ENCODE results near the gene JMJD8. TPM values are rescaled to one million over a fixed set of nuclear protein-coding genes. Genes with fewer than 3 reads are reported as not detected.

JMJD8 gene
- total and polyA plus RNA-seq, 9 of the 15 experiments (the other 6 are each of a cell fraction or from before 2014, with no cell fraction given), result 1.2 to 50.6 (median 29.3) TPM

DNA sequence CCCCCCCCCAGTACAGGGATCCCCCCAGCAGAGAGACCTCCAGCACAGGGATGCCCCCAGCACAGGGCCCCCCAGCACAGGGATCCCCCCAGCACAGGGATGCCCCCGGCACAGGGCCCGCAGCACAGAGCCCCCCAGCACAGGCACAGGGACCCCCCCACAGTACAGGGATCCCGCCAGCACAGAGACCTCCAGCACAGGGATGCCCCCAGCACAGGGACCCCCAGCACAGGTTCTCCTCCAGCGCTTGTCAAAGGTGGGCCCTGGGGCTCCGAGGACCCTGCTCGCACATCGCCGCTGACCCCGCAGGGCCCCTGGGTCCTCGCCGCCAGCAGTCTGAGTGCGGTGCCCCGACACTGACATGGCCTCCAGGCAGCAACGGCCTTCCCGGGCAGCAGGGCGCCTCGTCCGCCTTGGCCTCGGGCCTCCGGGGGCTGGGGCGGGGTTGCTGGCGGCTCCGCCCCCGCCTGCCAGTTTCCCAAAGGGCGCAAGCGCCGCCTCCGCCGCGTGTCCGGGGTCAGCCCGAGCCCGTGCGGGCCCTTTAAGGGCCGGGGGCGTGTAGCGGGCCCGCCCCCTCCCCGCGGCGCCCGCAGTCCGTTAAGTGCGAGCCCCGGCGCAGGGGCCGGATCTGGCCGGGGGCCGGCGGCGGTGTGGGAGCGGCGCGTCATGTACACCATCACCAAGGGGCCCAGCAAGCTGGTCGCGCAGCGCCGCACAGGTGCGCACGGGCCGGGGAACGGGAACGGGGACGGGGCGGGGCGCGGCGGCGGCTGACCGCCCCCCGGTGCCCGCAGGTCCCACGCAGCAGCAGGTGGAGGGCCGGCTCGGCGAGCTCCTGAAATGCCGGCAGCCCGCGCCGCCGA, 42.6 kb downstream of the JMJD8 start, which contains the start of gene MCRIP2:
MCRIP2 (plus strand) TSS at position 503 of the 863 bp plus-strand sequence; CDS start at position 667, 164 bp downstream.
- H3K9me3 ChIP-seq (replicated peaks; ENCODE audit: control insufficient read depth, insufficient read depth, low read depth, low read length), result no peaks in the 10 kb centered on the region
- H3K79me2 ChIP-seq (ENCODE audit: control insufficient read depth, insufficient read depth, low read length), result peaks cover 59% of the 10 kb centered on the region
- BruUV-seq (replicated peaks), result no TSS peak
- H3K36me3 ChIP-seq (ENCODE audit: control insufficient read depth, insufficient read depth, low read length), result peaks cover 32% of the 10 kb centered on the region; the same call in 1 of the 3 replicates
- intact Hi-C loops (cut with micrococcal nuclease), result loop anchor here (1.0 kb wide), 1 partner anchor 51 kb away; the partner anchor contains the start of gene RAB40C
- POLR2A ChIA-PET, result interaction anchor here (0.8 to 2.3 kb wide), 4 partner anchors 10 to 82 kb away, joined by 3 to 13 read pairs (median 6); no protein-coding TSS in a partner anchor
- H2AFZ ChIP-seq (ENCODE audit: low read depth, low read length), result peak within 1 kb of the TSS; percentile 81
- CTCF ChIA-PET (ENCODE audit: low intra/inter-chr PET ratio), result no interaction called here
- H3K9me1 ChIP-seq (ENCODE audit: control insufficient read depth, insufficient read depth, low read length), result no peaks in the 10 kb centered on the region
- DNase-seq (ENCODE audit: extremely low read depth in 1 of 4, low spot score in 3 of 4), result peak; percentile 88 to 94 (median 92)
- H3K27ac ChIP-seq (ENCODE audit: extremely low read depth, low read depth, low read length), result peak within 1 kb of the TSS; percentile 94
- H4K20me1 ChIP-seq (replicated peaks; ENCODE audit: control insufficient read depth, insufficient read depth, low read length), result no peaks in the 10 kb centered on the region
- H3K4me3 ChIP-seq, result peak within 1 kb of the TSS; percentile 89
- H3K9ac ChIP-seq (ENCODE audit: insufficient read depth in 1 of 2, low read depth in 2 of 2, low read length in 2 of 2), result peak within 1 kb of the TSS; percentile 91 to 99
- peak; percentile 77 for FAIRE-seq
- ATAC-seq, result peak; percentile 86
- peak within 1 kb of the TSS; percentile 92 for H3K4me2 ChIP-seq (ENCODE audit: insufficient read depth, low read length)
- H3K4me1 ChIP-seq (replicated peaks in 1 of 2; ENCODE audit: control insufficient read depth in 2 of 2, insufficient read depth in 2 of 2, low read length in 2 of 2), result peaks cover 15 to 81% of the 10 kb centered on the region in 2 experiments; a peak in 4 of 5 replicates
- no peaks in the 10 kb centered on the region for H3K27me3 ChIP-seq (ENCODE audit: control insufficient read depth in 2 of 2, insufficient read depth in 2 of 2, low read length in 2 of 2)
- 1% methylated on average over 41 of the region's 81 CpGs for WGBS (ENCODE audit: insufficient coverage, low coverage, missing lambda C conversion rate)
- in situ Hi-C loops (cut with MboI), result no loop called here
- TF ChIP-seq ZMIZ1 (IDR thresholded peaks at IDR 0.05; ENCODE audit: low read depth in 2 of 2, low read length in 2 of 2) (0 out of 4 replicates have a peak, but pooled peaks of 1 of the 2 experiments have one; percentile 28), TARDBP (IDR thresholded peaks at IDR 0.05) (no peak; the same call in 1 of the 2 replicates), ZFX (CRISPR knock-in tag; IDR thresholded peaks at IDR 0.05) (peak; percentile 74), HDAC1 (IDR thresholded peaks at IDR 0.05) (peak in 1 of 2 experiments; percentile 37; a peak in 1 of 4 replicates), GTF2F1 (IDR thresholded peaks at IDR 0.05; ENCODE audit: low read depth, low read length) (no peak), CREM (IDR thresholded peaks at IDR 0.05; ENCODE audit: low read depth) (peak; percentile 38; the same call in 1 of the 2 replicates), FIP1L1 (IDR thresholded peaks at IDR 0.05; ENCODE audit: low read depth, low read length, poor library complexity, severe bottlenecking) (no peak)
- TF ChIP-seq, protein P1, sequence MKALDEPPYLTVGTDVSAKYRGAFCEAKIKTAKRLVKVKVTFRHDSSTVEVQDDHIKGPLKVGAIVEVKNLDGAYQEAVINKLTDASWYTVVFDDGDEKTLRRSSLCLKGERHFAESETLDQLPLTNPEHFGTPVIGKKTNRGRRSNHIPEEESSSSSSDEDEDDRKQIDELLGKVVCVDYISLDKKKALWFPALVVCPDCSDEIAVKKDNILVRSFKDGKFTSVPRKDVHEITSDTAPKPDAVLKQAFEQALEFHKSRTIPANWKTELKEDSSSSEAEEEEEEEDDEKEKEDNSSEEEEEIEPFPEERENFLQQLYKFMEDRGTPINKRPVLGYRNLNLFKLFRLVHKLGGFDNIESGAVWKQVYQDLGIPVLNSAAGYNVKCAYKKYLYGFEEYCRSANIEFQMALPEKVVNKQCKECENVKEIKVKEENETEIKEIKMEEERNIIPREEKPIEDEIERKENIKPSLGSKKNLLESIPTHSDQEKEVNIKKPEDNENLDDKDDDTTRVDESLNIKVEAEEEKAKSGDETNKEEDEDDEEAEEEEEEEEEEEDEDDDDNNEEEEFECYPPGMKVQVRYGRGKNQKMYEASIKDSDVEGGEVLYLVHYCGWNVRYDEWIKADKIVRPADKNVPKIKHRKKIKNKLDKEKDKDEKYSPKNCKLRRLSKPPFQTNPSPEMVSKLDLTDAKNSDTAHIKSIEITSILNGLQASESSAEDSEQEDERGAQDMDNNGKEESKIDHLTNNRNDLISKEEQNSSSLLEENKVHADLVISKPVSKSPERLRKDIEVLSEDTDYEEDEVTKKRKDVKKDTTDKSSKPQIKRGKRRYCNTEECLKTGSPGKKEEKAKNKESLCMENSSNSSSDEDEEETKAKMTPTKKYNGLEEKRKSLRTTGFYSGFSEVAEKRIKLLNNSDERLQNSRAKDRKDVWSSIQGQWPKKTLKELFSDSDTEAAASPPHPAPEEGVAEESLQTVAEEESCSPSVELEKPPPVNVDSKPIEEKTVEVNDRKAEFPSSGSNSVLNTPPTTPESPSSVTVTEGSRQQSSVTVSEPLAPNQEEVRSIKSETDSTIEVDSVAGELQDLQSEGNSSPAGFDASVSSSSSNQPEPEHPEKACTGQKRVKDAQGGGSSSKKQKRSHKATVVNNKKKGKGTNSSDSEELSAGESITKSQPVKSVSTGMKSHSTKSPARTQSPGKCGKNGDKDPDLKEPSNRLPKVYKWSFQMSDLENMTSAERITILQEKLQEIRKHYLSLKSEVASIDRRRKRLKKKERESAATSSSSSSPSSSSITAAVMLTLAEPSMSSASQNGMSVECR (CRISPR knock-in tag; IDR thresholded peaks at IDR 0.05), result peak; percentile 85
- TF ChIP-seq, protein P2, sequence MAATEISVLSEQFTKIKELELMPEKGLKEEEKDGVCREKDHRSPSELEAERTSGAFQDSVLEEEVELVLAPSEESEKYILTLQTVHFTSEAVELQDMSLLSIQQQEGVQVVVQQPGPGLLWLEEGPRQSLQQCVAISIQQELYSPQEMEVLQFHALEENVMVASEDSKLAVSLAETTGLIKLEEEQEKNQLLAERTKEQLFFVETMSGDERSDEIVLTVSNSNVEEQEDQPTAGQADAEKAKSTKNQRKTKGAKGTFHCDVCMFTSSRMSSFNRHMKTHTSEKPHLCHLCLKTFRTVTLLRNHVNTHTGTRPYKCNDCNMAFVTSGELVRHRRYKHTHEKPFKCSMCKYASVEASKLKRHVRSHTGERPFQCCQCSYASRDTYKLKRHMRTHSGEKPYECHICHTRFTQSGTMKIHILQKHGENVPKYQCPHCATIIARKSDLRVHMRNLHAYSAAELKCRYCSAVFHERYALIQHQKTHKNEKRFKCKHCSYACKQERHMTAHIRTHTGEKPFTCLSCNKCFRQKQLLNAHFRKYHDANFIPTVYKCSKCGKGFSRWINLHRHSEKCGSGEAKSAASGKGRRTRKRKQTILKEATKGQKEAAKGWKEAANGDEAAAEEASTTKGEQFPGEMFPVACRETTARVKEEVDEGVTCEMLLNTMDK (IDR thresholded peaks at IDR 0.05; ENCODE audit: borderline replicate concordance, insufficient read depth, low read depth, low read length, poor library complexity, severe bottlenecking), result no peak

Measured in K562 (cell line).